Tibial artery (tissue), 4 donors: ENCODE data around the gene TPK1.

Source experiments
- DNase-seq, 2 donors: peaks; one replicate each; pipeline ENCODE4 v3.0.0-alpha.2; 2019
- H3K27ac ChIP-seq, 2 donors: fragments of 200-600 bp; sonication (generic) in 1 of 2; 1 replicate in 1 of 2; 2 replicates in 1 of 2; pipeline ENCODE4 v1.5.1; 2018 to 2019; ENCODE audit warnings: mild to moderate bottlenecking in 1 of 2
- H3K27me3 ChIP-seq, 2 donors: fragments of 200-600 bp; sonication (generic) in 1 of 2; one replicate each; pipeline versions ENCODE4 v1.5.1 to v1.6.0; 2016 to 2019
- H3K36me3 ChIP-seq, 3 donors: fragments of 200-600 bp; sonication (generic) in 2 of 3; one replicate each; pipeline ENCODE4 v1.5.1; 2016 to 2019; ENCODE audit warnings: mild to moderate bottlenecking in 2 of 3
- H3K4me1 ChIP-seq, 4 donors: fragments of 200-600 bp; sonication (generic) in 2 of 4; 1 replicate in 3 of 4; 2 replicates in 1 of 4; pipeline ENCODE4 v1.5.1; 2016 to 2019
- H3K4me3 ChIP-seq, 2 donors: fragments of 200-600 bp; sonication (generic) in 1 of 2; 1 replicate in 1 of 2; 2 replicates in 1 of 2; pipeline ENCODE4 v1.5.1; 2018 to 2019; ENCODE audit warnings: mild to moderate bottlenecking in 2 of 2
- H3K9me3 ChIP-seq, 3 donors: fragments of 200-600 bp; sonication (generic) in 1 of 3; one replicate each; pipeline ENCODE4 v1.5.1; 2016 to 2019
- intact Hi-C: fragments of 100-400 bp; cut with DNase I; formaldehyde crosslinking; loops from one replicate; pipeline ENCODE4 v1.15.0; 2023; ENCODE audit warnings: low total_unique reads
- TF ChIP-seq, protein P1 (sequence below), 2 experiments: fragments of 200-600 bp in 1 of 2; fragments of 450-650 bp in 1 of 2; IDR thresholded peaks; one replicate each; pipeline ENCODE4 v1.5.1; 2017 to 2019; ENCODE audit warnings: antibody characterized with exemption in 2 of 2, mild to moderate bottlenecking in 1 of 2, moderate library complexity in 1 of 2

Gene TPK1

DNA sequence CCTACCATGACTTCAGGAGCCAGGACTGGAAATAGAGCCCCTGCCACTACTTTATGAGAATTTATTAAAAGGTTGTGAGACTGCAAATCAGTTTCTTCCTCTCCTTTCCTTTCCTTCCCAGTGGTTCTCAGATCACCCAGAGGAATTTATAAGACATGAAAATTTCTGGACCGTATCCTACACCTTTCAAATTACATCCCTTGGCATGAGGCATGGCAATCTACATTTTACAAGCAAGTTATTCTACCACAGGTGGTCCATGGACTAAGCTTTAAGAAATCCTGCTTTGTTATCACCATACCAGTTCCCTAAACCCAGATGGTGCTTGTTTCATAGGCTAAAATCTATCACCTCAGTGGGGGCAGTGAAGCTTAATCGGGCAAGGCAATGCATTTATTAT lies 66.5 kb downstream of the TPK1 start:
- Histone ChIP-seq H3K27ac (no peak overlapping the region), H3K4me1 (no peaks in the 10 kb centered on the region), H3K27me3 (no peaks in the 10 kb centered on the region), H3K9me3 (no peaks in the 10 kb centered on the region), H3K4me3 (no peak overlapping the region), H3K36me3 (no peaks in the 10 kb centered on the region)
- DNase-seq, result no peak
- intact Hi-C loops, result no loop called here
- TF ChIP-seq, protein P1, sequence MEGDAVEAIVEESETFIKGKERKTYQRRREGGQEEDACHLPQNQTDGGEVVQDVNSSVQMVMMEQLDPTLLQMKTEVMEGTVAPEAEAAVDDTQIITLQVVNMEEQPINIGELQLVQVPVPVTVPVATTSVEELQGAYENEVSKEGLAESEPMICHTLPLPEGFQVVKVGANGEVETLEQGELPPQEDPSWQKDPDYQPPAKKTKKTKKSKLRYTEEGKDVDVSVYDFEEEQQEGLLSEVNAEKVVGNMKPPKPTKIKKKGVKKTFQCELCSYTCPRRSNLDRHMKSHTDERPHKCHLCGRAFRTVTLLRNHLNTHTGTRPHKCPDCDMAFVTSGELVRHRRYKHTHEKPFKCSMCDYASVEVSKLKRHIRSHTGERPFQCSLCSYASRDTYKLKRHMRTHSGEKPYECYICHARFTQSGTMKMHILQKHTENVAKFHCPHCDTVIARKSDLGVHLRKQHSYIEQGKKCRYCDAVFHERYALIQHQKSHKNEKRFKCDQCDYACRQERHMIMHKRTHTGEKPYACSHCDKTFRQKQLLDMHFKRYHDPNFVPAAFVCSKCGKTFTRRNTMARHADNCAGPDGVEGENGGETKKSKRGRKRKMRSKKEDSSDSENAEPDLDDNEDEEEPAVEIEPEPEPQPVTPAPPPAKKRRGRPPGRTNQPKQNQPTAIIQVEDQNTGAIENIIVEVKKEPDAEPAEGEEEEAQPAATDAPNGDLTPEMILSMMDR (IDR thresholded peaks at IDR 0.05), result no peak

DNA sequence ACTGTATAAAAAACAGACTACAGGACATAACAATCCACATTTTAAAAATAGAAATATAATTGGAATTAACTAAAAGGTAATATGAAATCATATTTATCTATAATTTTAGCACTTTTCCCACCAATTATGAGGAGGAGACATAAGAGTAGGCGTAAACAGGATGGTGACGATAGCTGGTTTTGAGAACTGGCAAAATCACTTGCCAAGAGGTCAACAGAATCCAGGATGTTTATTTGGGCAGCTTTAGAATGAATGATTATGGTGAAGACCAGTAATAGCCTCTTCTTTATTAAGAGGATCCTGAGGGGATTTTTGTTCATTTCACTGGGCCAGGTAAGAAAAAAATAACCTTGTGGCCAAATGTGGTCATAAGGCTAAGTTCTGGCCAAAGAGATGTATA lies 67.2 kb downstream of the TPK1 start:
- intact Hi-C loops, result no loop called here
- no peak for DNase-seq
- H3K4me1 ChIP-seq, result no peaks in the 10 kb centered on the region
- no peaks in the 10 kb centered on the region for H3K27me3 ChIP-seq
- H3K27ac ChIP-seq, result no peak overlapping the region
- no peak overlapping the region for H3K4me3 ChIP-seq
- H3K36me3 ChIP-seq, result no peaks in the 10 kb centered on the region
- no peaks in the 10 kb centered on the region for H3K9me3 ChIP-seq
- TF ChIP-seq, protein P1 (IDR thresholded peaks at IDR 0.05), result no peak

DNA sequence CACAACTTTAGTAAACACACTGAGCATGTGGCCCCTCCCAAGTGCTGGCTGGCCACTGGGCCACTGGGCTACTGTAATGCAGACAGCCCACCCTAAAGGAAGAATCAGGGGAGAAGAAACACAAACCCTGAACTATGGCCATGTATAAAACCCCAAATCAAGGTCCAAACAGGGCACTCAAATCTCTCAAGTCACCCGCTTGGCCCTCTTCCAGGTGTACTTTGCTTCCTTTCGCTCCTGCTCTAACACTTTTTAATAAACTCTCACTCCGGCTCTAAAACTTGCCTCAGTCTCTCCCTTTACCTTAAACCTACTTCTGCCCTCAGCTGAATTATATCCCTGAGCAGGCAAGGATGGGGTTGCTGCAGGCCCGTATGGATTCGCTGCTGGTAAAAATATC lies 72.6 kb downstream of the TPK1 start:
- H3K4me3 ChIP-seq, result no peak overlapping the region

DNA sequence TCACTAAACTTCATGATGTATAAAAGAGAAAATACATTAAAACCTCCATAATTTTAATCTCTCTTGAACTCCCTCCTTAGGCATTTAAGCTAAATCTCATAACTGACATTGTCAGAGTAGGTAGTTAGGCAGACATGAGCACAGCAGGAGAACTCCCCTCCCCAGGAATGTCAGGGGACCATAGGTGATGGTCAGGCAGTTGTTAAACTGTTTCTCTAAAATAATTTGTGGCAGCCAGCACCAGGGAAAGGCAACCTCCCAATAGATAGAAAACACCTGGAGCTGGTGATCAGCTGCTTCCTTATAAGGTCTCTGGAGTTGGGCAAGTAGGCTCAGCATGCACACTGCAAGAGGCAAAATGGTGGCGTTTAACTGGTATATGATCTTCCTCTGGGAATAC lies 73.0 kb downstream of the TPK1 start:
- Histone ChIP-seq H3K4me3 (no peak overlapping the region), H3K36me3 (peaks cover 0 to 4% (median 0%) of the 10 kb centered on the region in 3 donors), H3K27me3 (no peaks in the 10 kb centered on the region), H3K9me3 (no peaks in the 10 kb centered on the region), H3K27ac (no peak overlapping the region), H3K4me1 (no peaks in the 10 kb centered on the region)
- TF ChIP-seq, protein P1 (IDR thresholded peaks at IDR 0.05), result no peak
- intact Hi-C loops, result no loop called here
- no peak for DNase-seq

More for the DNA sequence above, 72.6 kb downstream of the TPK1 start:
- no peak for DNase-seq
- H3K36me3 ChIP-seq, result peaks cover 0 to 4% (median 0%) of the 10 kb centered on the region in 3 donors
- H3K4me1 ChIP-seq, result no peaks in the 10 kb centered on the region
- H3K27ac ChIP-seq, result no peak overlapping the region
- intact Hi-C loops, result no loop called here
- no peaks in the 10 kb centered on the region for H3K27me3 ChIP-seq
- H3K9me3 ChIP-seq, result no peaks in the 10 kb centered on the region
- TF ChIP-seq, protein P1 (IDR thresholded peaks at IDR 0.05), result no peak

DNA sequence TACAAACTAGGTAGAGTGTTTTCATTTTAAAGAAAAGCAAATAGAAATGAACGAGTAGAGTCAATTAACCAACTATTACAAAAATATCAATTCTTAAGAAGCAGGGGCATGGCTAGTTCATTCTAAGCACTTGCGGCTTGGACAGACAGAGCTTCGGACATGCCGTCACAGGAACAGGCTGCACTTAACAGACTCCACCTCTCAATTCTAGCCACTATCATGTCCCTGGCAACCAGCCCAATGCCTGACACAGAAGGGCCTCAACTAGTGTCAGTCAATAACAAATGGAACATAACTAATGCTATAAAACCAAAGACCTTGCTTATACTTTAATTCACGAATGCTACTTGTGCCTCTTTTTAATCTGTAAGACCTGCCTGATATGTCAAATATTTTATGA lies 74.4 kb downstream of the TPK1 start:
- TF ChIP-seq, protein P1 (IDR thresholded peaks at IDR 0.05), result no peak

DNA sequence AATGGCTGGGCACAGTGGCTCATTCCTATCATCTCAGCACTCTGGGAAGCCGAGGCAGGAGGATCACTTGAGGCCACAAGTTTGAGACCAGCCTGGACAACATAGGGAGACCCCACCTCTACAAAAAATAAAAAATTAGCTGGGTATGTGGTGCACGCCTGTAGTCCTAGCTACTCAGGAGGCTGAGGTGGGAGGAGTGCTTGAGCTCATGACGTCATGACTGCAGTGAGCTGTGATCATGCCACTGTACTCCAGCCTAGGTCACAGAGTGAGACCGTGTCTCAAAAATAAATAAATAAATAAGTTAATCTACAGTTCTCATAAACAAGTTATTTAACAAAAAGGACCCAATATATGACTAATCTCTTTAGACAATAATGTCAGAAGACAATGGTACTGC lies 76.2 kb downstream of the TPK1 start:
- no peaks in the 10 kb centered on the region for H3K4me1 ChIP-seq
- H3K9me3 ChIP-seq, result no peaks in the 10 kb centered on the region
- TF ChIP-seq, protein P1 (IDR thresholded peaks at IDR 0.05), result no peak
- no peak overlapping the region for H3K4me3 ChIP-seq
- H3K27me3 ChIP-seq, result no peaks in the 10 kb centered on the region
- no peak overlapping the region for H3K27ac ChIP-seq
- peaks cover 0 to 4% (median 0%) of the 10 kb centered on the region in 3 donors for H3K36me3 ChIP-seq
- intact Hi-C loops, result no loop called here
- DNase-seq, result no peak

More for the DNA sequence above, 74.4 kb downstream of the TPK1 start:
- no peak for DNase-seq
- Histone ChIP-seq H3K36me3 (peaks cover 0 to 4% (median 0%) of the 10 kb centered on the region in 3 donors), H3K4me3 (no peak overlapping the region), H3K27me3 (no peaks in the 10 kb centered on the region), H3K4me1 (no peaks in the 10 kb centered on the region), H3K27ac (no peak overlapping the region), H3K9me3 (no peaks in the 10 kb centered on the region)
- intact Hi-C loops, result no loop called here
